Activated CD4-positive, alpha-beta memory T cell treated with anti-CD3 and anti-CD28 coated beads, Interleukin-2, amount 10 ng/mL, durations not matched to agents 7 days and 5 days (primary cell): Measurements from ENCODE around the gene KCNJ6. TPM values are rescaled to one million over a fixed set of nuclear protein-coding genes. Genes with fewer than 3 reads are reported as not detected.

Experiments used
- CTCF ChIA-PET: fragments of 350-600 bp; sonication (Branson Sonifier 250); formaldehyde crosslinking; loops from one replicate; lab custom pipeline; 2021; ENCODE audit warnings: antibody characterized with exemption, inconsistent platforms; lab: Charles Lee
- POLR2A ChIA-PET: fragments of 350-600 bp; sonication (Branson Sonifier 250); formaldehyde crosslinking; loops from one replicate; lab custom pipeline; 2021; ENCODE audit warnings: antibody characterized with exemption; lab: Charles Lee
- DNase-seq: peaks from one replicate; pipeline ENCODE4 v3.0.0-alpha.2; 2020
- H3K27ac Mint-ChIP-seq: one replicate; pipeline ENCODE4 v1.8.0; 2021; ENCODE audit warnings: mild to moderate bottlenecking, mixed read lengths
- H3K27me3 Mint-ChIP-seq: one replicate; pipeline ENCODE4 v1.8.0; 2021; ENCODE audit warnings: mixed read lengths
- H3K36me3 Mint-ChIP-seq: one replicate; pipeline ENCODE4 v1.8.0; 2021; ENCODE audit warnings: low read depth, mixed read lengths
- H3K4me1 Mint-ChIP-seq: one replicate; pipeline ENCODE4 v1.8.0; 2021; ENCODE audit warnings: mixed read lengths
- H3K4me3 Mint-ChIP-seq: one replicate; pipeline ENCODE4 v1.8.0; 2021; ENCODE audit warnings: mild to moderate bottlenecking, mixed read lengths
- H3K9me3 Mint-ChIP-seq: one replicate; pipeline ENCODE4 v1.8.0; 2021; ENCODE audit warnings: mixed read lengths
- total RNA-seq, 2 experiments: library from RNA; stranded (reverse); gene quantifications; one replicate each; pipeline ENCODE4 v1.2.3, GENCODE V29; 2021

KCNJ6 gene
- total RNA-seq, 2 experiments from 2014 or later, result not detected

DNA sequence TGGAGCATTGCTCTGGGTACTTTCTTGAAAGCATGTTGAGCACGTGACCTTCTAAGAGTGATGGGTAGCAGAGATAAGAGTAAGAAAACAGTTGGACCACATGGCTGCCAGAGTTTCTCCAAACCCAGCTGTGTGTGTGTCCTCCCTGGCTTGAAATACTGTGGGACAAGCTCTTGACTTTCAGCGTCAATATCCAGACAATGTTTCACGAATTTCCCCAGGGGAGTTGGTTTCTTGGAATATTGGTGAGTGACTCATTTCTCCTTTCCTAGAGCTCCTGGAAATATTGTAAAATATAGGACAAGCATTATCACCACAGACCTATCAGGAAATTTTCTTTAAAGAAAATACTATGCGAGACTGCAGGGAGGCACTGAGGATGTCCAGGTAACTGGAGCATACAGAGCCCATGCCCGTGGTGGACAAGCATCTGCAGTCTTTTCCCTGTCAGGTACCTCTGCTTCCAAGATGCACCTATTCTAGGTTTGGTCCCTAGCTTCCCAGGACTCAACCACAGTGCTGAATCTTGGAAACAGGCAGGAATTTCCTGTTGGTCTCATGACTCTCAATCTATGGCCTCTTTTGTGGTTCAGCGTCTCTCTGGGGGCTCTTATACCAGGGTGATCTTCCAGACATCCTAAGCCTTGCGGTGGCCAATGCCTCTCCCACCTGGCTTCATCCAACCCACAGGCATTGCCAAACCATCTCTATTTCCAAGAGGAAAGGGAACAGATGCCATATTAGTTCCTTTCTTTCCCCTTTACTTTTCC, 67.4 kb downstream of the KCNJ6 start:
- Mint-ChIP-seq H3K9me3 (peaks cover 2% of the 10 kb centered on the region), H3K27me3 (no peaks in the 10 kb centered on the region), H3K36me3 (no peaks in the 10 kb centered on the region), H3K4me1 (no peaks in the 10 kb centered on the region), H3K4me3 (no peak overlapping the region), H3K27ac (no peak overlapping the region)
- POLR2A ChIA-PET, result no interaction called here
- CTCF ChIA-PET, result no interaction called here
- DNase-seq, result no peak

DNA sequence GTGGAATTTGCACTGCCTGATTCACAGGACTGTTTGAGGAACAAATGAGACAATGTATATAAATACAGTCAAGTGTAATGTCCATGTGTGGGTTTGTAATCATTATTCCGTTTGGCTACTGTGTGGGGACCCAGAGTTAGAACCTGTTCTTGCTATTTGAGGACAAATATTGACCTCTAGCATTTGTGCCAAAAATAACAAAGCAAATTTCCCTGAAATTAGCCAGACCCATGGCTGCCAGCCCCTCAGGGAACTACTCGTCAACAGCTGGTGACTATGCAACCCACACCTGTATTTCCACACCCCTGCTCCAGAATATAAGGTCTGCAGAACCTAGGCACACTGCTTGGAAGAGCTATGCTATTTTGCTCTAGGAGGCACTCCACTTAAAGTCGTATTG, 70.7 kb downstream of the KCNJ6 start:
- Mint-ChIP-seq H3K36me3 (no peaks in the 10 kb centered on the region), H3K9me3 (peaks cover 2% of the 10 kb centered on the region), H3K27ac (no peak overlapping the region), H3K4me1 (no peaks in the 10 kb centered on the region), H3K27me3 (no peaks in the 10 kb centered on the region), H3K4me3 (no peak overlapping the region)
- no peak for DNase-seq
- ChIA-PET POLR2A (no interaction called here), CTCF (no interaction called here)

DNA sequence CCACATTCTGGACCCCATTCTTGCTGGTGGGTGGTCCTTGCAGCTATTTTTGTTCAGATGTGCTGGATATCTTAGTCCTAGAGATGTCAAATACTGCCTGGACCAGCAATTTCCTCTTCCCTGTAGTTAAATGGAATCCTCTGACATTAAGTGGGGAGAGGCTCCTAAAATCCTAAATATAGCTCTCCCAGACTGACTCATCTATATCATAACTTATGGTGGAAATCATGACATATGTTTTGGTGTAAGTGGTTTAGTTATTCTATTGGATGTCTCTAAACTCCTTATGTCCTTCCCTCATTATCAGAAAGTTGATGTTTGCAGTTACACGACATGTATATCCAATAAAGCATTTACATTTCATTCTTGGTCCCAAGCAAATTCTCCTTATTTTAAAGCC, 73.1 kb downstream of the KCNJ6 start:
- no peaks in the 10 kb centered on the region for H3K4me1 Mint-ChIP-seq
- peaks cover 2% of the 10 kb centered on the region for H3K9me3 Mint-ChIP-seq
- no peak for DNase-seq
- H3K4me3 Mint-ChIP-seq, result no peak overlapping the region
- POLR2A ChIA-PET, result no interaction called here
- no peak overlapping the region for H3K27ac Mint-ChIP-seq
- H3K36me3 Mint-ChIP-seq, result no peaks in the 10 kb centered on the region
- CTCF ChIA-PET, result no interaction called here
- H3K27me3 Mint-ChIP-seq, result no peaks in the 10 kb centered on the region

DNA sequence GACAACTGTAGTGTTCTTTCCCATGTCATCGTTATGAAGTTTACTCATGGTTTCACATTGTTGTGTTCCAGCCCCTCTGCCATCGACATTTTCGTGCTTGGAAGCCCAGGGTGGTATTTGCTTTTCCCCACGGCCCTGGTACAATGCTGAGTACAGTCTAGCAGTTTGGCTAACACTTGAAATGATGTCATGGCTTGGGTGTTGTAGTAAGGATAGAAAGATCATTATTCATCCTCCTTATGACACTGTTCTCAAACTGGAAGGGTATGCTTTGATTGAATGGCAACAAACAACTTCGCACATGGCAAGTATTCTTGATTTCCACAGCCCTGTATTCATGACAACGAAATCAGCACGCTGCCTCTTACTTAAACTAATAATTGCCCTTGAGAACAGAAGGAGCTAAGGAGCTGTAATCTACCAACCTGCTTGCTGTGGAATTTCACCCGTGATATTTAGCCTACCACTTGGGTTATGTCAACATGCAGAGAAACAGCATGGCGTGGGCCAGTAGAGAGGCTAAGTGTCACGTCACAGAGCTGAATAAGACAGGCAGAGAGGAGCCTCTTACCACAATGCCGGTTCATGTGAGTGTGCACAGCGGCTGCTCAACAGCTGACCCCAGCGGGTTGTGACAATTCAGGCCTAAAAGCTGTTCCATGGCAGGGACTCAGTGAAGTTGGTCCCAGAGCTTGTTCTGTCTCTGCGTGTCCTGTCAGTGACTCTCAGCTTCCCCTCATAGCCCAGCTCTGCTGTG, 73.9 kb downstream of the KCNJ6 start:
- DNase-seq, result no peak
- Mint-ChIP-seq H3K36me3 (no peaks in the 10 kb centered on the region), H3K4me1 (no peaks in the 10 kb centered on the region), H3K27me3 (no peaks in the 10 kb centered on the region), H3K27ac (no peak overlapping the region), H3K9me3 (no peaks in the 10 kb centered on the region), H3K4me3 (no peak overlapping the region)
- ChIA-PET CTCF (no interaction called here), POLR2A (no interaction called here)

DNA sequence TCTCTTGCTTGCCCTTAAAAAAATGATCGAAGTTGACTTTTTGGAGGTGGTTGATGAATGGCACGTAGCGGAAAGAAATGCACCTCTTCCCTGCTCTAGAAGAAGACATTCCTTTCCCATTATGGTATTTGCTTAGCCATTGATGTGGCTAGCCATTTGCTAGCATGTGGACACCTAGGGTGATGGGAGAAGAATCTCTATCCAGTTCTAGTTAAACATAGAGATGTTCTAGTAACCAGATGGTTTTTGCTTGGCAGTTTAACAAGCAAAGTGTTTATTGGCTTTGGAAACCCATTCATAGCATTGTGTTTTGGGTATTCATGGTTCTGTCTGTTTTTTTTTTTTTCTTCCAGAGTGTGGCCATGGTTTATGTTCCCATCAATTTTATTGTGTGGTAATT, 78.9 kb downstream of the KCNJ6 start:
- Mint-ChIP-seq H3K27ac (no peak overlapping the region), H3K9me3 (no peaks in the 10 kb centered on the region), H3K4me3 (no peak overlapping the region), H3K4me1 (no peaks in the 10 kb centered on the region), H3K27me3 (no peaks in the 10 kb centered on the region), H3K36me3 (no peaks in the 10 kb centered on the region)
- DNase-seq, result no peak
- ChIA-PET POLR2A (no interaction called here), CTCF (no interaction called here)

DNA sequence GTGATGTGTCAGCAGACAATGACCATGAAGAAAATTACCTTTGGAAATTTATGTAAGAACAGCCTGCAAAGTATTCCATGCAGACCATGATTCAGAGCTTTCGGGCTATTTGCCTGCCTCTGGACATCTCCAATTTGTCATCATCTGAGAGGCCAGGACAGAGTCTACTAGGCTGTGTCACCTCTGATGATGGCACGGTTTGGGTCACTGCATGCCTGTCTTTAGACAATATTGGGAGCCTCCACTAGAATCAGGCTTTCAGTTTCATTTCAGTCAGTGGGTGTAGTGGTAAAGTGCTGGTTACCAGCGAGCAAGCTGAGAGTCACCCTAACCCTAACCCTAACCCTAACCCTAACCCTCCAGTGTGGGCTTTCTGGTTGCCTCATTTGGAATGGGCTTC, 80.8 kb downstream of the KCNJ6 start:
- no peak for DNase-seq
- Mint-ChIP-seq H3K9me3 (no peaks in the 10 kb centered on the region), H3K4me1 (no peaks in the 10 kb centered on the region), H3K27me3 (no peaks in the 10 kb centered on the region), H3K4me3 (no peak overlapping the region), H3K36me3 (no peaks in the 10 kb centered on the region), H3K27ac (no peak overlapping the region)
- ChIA-PET POLR2A (no interaction called here), CTCF (no interaction called here)

DNA sequence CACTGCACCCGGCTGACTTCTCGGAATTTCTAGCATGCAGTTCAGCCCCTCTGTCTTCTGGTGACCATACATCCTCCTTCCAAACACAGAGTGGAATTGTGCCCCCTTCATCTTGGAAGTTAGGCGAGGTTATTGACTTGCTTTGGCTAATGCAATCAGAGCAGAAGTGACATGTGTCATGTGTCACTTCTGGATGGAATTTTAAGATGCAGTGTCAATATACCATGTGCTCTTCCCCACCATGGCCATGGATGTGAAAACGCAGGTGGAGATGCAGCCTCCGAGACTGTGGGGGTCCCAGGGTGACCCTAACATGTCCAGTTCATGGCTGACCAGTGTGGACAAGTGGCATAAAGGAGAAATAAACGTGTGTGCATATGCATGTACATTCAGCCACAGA, 83.0 kb downstream of the KCNJ6 start:
- Mint-ChIP-seq H3K27me3 (no peaks in the 10 kb centered on the region), H3K27ac (no peak overlapping the region), H3K9me3 (no peaks in the 10 kb centered on the region), H3K4me3 (no peak overlapping the region), H3K36me3 (no peaks in the 10 kb centered on the region), H3K4me1 (no peaks in the 10 kb centered on the region)
- CTCF ChIA-PET, result no interaction called here
- no peak for DNase-seq
- POLR2A ChIA-PET, result no interaction called here

DNA sequence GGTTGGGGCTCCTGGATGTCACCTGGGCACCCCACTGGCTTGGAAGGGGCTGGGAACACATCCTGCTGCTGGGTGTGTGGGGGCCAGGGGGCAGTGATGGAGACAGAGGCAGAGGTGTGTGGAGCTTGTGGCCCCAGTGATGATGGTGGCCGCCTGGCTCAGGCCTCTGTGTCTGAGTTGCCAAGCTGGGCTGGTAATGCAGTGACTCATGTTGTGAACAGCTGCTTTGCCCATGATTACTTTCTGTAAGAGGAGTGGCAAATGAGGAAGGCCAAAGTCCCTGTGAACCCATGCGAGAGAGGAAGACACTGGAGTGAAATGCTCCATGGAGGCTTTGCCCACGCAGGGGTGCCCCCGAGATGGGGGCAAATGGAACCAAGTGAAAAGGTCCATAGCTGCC, 86.8 kb downstream of the KCNJ6 start:
- Mint-ChIP-seq H3K4me3 (no peak overlapping the region), H3K9me3 (no peaks in the 10 kb centered on the region), H3K27ac (no peak overlapping the region), H3K27me3 (no peaks in the 10 kb centered on the region), H3K36me3 (no peaks in the 10 kb centered on the region), H3K4me1 (no peaks in the 10 kb centered on the region)
- POLR2A ChIA-PET, result no interaction called here
- DNase-seq, result no peak
- CTCF ChIA-PET, result no interaction called here

DNA sequence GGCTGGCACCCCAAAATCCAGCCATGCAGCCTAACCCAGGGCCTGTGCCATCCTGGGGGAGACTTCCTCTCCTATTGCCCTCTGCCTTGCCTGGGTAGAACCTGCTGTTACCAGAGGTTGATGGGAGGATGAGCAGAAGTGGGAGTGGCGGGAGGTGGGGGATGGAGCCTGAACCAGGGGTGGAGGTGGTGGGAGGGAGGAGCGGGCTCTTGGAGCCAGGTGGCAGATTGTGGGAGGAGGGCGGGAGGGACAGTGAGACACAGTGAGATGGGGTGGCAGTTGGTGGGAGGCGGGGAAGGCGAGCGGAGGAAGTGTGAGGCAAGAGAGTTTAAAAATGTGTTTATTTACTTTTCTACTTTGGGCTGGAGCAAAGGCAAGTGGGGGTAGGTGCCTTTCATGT, 87.3 kb downstream of the KCNJ6 start:
- CTCF ChIA-PET, result no interaction called here
- Mint-ChIP-seq H3K4me3 (no peak overlapping the region), H3K4me1 (no peaks in the 10 kb centered on the region)

DNA sequence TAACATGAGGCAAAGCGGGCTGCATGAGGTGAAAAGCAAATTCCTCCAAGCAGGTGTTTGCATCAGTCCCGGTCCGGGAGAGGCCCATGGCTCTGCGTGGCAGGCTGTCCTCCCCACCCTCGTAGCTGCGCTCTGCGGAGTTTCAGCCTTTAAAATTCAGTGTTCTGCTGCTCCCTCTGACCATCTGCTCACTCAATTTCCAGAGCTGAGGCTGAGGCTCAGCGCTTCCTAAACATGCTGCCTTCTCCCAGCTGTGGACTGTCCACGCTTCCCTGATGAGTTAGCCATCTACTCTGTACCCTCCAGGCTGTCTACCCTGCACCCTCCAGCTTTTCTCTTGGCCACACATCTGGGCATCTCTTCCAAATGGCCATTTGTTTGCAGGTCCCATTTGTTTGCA, 87.7 kb downstream of the KCNJ6 start:
- no peak for DNase-seq
- Mint-ChIP-seq H3K9me3 (no peaks in the 10 kb centered on the region), H3K27ac (no peak overlapping the region), H3K4me1 (no peaks in the 10 kb centered on the region), H3K27me3 (no peaks in the 10 kb centered on the region), H3K4me3 (no peak overlapping the region), H3K36me3 (no peaks in the 10 kb centered on the region)
- ChIA-PET CTCF (no interaction called here), POLR2A (no interaction called here)

More for the DNA sequence above, 87.3 kb downstream of the KCNJ6 start:
- DNase-seq, result no peak
- POLR2A ChIA-PET, result no interaction called here
- H3K27ac Mint-ChIP-seq, result no peak overlapping the region
- no peaks in the 10 kb centered on the region for H3K9me3 Mint-ChIP-seq
- H3K36me3 Mint-ChIP-seq, result no peaks in the 10 kb centered on the region
- no peaks in the 10 kb centered on the region for H3K27me3 Mint-ChIP-seq

DNA sequence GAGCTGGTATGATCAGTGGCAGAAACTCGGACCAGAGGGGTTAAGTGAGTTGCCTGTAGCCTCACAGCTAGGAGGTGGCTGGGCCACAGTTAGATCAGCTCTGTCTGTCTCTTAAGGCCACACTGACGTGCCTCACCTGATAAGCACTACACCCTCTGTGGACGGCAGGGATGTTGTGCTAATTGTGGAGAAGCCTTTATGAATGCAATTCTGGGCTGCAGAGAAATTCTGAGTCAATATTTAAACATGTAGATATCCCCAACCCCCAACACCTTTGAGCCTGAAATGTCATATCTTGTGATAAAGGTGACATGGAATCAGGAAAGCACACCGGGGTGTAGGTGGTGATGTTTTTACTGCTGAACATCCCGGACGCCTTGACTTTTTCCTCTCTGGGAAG, 88.3 kb downstream of the KCNJ6 start:
- POLR2A ChIA-PET, result no interaction called here
- CTCF ChIA-PET, result no interaction called here
- no peaks in the 10 kb centered on the region for H3K27me3 Mint-ChIP-seq
- H3K36me3 Mint-ChIP-seq, result no peaks in the 10 kb centered on the region
- H3K4me1 Mint-ChIP-seq, result no peaks in the 10 kb centered on the region
- no peaks in the 10 kb centered on the region for H3K9me3 Mint-ChIP-seq
- DNase-seq, result no peak
- H3K4me3 Mint-ChIP-seq, result no peak overlapping the region
- no peak overlapping the region for H3K27ac Mint-ChIP-seq

DNA sequence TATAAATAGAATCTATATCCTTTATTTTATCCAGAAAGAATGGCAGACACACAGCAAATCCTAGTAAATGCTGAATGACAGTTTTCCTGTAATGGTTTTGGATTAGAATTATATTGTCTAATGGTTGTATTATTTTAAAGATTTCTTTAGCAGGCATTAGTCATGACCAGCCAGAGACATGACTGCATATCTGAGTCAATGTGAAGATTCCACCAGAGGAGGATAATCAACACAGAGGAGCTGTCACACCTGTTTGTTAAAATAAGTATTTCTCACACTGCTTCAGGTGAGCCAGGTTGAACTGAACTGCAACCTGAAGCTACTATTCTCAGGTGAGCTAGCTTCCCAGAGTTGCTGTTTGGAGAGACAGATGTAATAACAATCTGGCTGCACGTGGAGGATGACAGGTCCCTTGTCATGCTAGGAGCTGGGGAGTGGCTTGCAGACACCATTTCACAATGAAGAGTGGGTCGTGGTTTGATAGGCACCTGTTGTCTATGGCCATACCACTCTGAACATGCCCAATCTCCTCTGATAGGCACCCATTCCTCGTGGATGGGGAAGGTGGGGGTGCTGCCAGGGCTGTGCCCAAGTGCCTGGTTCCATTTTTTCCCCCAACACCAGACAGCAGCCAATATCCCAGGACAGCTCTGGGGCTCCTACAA, 94.3 kb downstream of the KCNJ6 start:
- Mint-ChIP-seq H3K4me3 (no peak overlapping the region), H3K9me3 (no peaks in the 10 kb centered on the region), H3K4me1 (no peaks in the 10 kb centered on the region), H3K27me3 (no peaks in the 10 kb centered on the region), H3K27ac (no peak overlapping the region), H3K36me3 (no peaks in the 10 kb centered on the region)
- CTCF ChIA-PET, result no interaction called here
- no peak for DNase-seq
- POLR2A ChIA-PET, result no interaction called here

DNA sequence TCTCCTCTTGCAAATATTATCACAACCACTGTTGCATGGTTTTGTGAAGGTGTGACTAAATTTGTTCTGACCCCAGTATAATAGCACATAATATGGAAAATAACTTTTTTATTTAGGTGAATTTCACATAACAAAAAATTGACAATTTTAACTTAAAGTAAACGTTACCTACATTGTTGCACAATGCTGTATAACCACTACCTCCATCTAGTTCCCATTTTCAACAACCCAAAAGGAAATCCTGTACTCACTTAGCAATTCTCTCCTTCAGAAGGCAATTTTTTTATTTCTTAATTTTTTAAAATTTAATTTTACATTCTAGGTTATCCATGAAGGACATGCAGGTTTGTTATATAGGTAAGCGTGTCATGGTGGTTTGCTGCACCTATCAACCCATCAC, 95.2 kb downstream of the KCNJ6 start:
- ChIA-PET POLR2A (no interaction called here), CTCF (no interaction called here)
- Mint-ChIP-seq H3K9me3 (no peaks in the 10 kb centered on the region), H3K27ac (no peak overlapping the region), H3K4me3 (no peak overlapping the region), H3K4me1 (no peaks in the 10 kb centered on the region), H3K36me3 (no peaks in the 10 kb centered on the region), H3K27me3 (no peaks in the 10 kb centered on the region)
- no peak for DNase-seq
